HepG2 (cell line): Measurements from ENCODE around the gene STPG4. TPM values are rescaled to one million over a fixed set of nuclear protein-coding genes. Genes with fewer than 3 reads are reported as not detected.

Experiments used
- ARID3A ChIP-seq: IDR thresholded peaks from 2 replicates; pipeline ENCODE4 v1.6.1; 2012; ENCODE audit warnings: low read depth, low read length, improper control_type of control experiment
- BCL6 ChIP-seq: IDR thresholded peaks from 2 replicates; pipeline ENCODE4 v1.6.1; 2016; ENCODE audit warnings: missing genetic modification reagents, missing compliant biosample characterization
- DPF2 ChIP-seq: sonication (generic); formaldehyde crosslinking; IDR thresholded peaks from 2 replicates; pipeline ENCODE4 v1.4.0; 2020; ENCODE audit warnings: mild to moderate bottlenecking, low read depth, missing genetic modification reagents, borderline replicate concordance
- ELF4 ChIP-seq: sonication (generic); formaldehyde crosslinking; IDR thresholded peaks from 2 replicates; pipeline ENCODE4 v1.5.0; 2020; ENCODE audit warnings: missing genetic modification reagents, mild to moderate bottlenecking, moderate library complexity, borderline replicate concordance
- HMG20A ChIP-seq: IDR thresholded peaks from 2 replicates; pipeline ENCODE4 v1.6.1; 2016; ENCODE audit warnings: borderline replicate concordance
- KAT8 ChIP-seq: IDR thresholded peaks from 2 replicates; pipeline ENCODE4 v1.6.1; 2016; ENCODE audit warnings: missing genetic modification reagents, missing compliant biosample characterization
- KMT2A ChIP-seq: sonication (generic); formaldehyde crosslinking; IDR thresholded peaks from 2 replicates; pipeline ENCODE4 v1.4.0; 2020; ENCODE audit warnings: missing genetic modification reagents
- MAFF ChIP-seq: IDR thresholded peaks from 2 replicates; pipeline ENCODE4 v1.6.1; 2011; ENCODE audit warnings: low read depth, low read length, improper control_type of control experiment
- MAX ChIP-seq: IDR thresholded peaks from 2 replicates; pipeline ENCODE4 v1.6.1; 2012; ENCODE audit warnings: inconsistent platforms
- MED1 ChIP-seq: sonication (generic); formaldehyde crosslinking; IDR thresholded peaks from 2 replicates; pipeline ENCODE4 v1.4.0; 2020; ENCODE audit warnings: missing genetic modification reagents
- MEF2D ChIP-seq: sonication (generic); formaldehyde crosslinking; IDR thresholded peaks from 2 replicates; pipeline ENCODE4 v1.5.1; 2020; ENCODE audit warnings: mild to moderate bottlenecking, missing genetic modification reagents
- MTF1 ChIP-seq: sonication (generic); formaldehyde crosslinking; IDR thresholded peaks from 2 replicates; pipeline ENCODE4 v1.5.0; 2020; ENCODE audit warnings: missing genetic modification reagents
- NCOA2 ChIP-seq: sonication (generic); formaldehyde crosslinking; IDR thresholded peaks from 2 replicates; pipeline ENCODE4 v1.8.0; 2022; ENCODE audit warnings: inconsistent platforms
- NCOR1 ChIP-seq: fragments of 200-600 bp; sonication (generic); IDR thresholded peaks from 2 replicates; pipeline ENCODE4 v1.7.0; 2017; ENCODE audit warnings: antibody characterized with exemption, low read length, borderline replicate concordance
- SOX13 ChIP-seq, 3 experiments: fragments of 450-650 bp in 1 of 3; sonication (generic) in 1 of 3; formaldehyde crosslinking in 1 of 3; IDR thresholded peaks in 2 of 3; conservative IDR thresholded peaks in 1 of 3; 2 replicates each; pipeline versions ENCODE4 v1.5.0 to v1.6.1; 2016 to 2020; ENCODE audit warnings: antibody characterized with exemption in 1 of 3, mild to moderate bottlenecking in 1 of 3, missing compliant biosample characterization in 1 of 3, missing genetic modification reagents in 1 of 3, moderate library complexity in 1 of 3
- TAF15 ChIP-seq: fragments of 200-400 bp; formaldehyde crosslinking; IDR thresholded peaks from one replicate; pipeline ENCODE4 v1.6.1; 2018; ENCODE audit warnings: mild to moderate bottlenecking, low read depth, low read length; ENCODE audit not compliant: poor library complexity, severe bottlenecking
- YEATS4 ChIP-seq: sonication (generic); formaldehyde crosslinking; IDR thresholded peaks from 2 replicates; pipeline ENCODE4 v1.4.0; 2020; ENCODE audit warnings: missing genetic modification reagents, borderline replicate concordance
- ZGPAT ChIP-seq: IDR thresholded peaks from 2 replicates; pipeline ENCODE4 v1.6.1; 2016; ENCODE audit warnings: mild to moderate bottlenecking
- ZNF383 ChIP-seq: sonication (generic); formaldehyde crosslinking; IDR thresholded peaks from 2 replicates; pipeline ENCODE4 v1.4.0; 2020; ENCODE audit warnings: missing genetic modification reagents, mild to moderate bottlenecking, borderline replicate concordance
- ZNF614 ChIP-seq: IDR thresholded peaks from 2 replicates; pipeline ENCODE4 v1.6.1; 2018; ENCODE audit warnings: missing biosample characterization, missing genetic modification reagents, inconsistent platforms, borderline replicate concordance
- ZNF646 ChIP-seq: sonication (generic); formaldehyde crosslinking; IDR thresholded peaks from 2 replicates; pipeline ENCODE4 v1.9.0; 2021; ENCODE audit warnings: mild to moderate bottlenecking, missing genetic modification reagents
- polyA plus RNA-seq, 8 experiments: library from polyadenylated mRNA; depleted of rRNA in 3 of 8; stranded (reverse) in 7 of 8; unstranded in 1 of 8; fragments of >200 nt; fragmentation: Illumina TruSeq in 4 of 8; extraction: Trizol in 4 of 8; gene quantifications; 2 replicates each; pipeline versions ENCODE4 v1.2.1 to v1.2.3, GENCODE V29; 2011 to 2016; ENCODE audit warnings: low read depth in 4 of 8, missing spikeins in 1 of 8, mixed read lengths in 1 of 8; ENCODE audit not compliant: insufficient read depth in 1 of 8
- total RNA-seq, 5 experiments: library from RNA; depleted of rRNA; stranded (reverse); fragments of >200 nt; fragmentation: Illumina TruSeq; extraction: Trizol; gene quantifications; 2 replicates each; pipeline ENCODE4 v1.2.3, GENCODE V29; 2016; ENCODE audit warnings: low read depth in 1 of 5

STPG4 gene
- total and polyA plus RNA-seq, 2 of the 13 experiments (the other 11 are each of a cell fraction or from before 2014, with no cell fraction given): 0.11 to 0.15 TPM

GRCh38 chr2:47160211-47160610 lies 5.1 kb upstream of the STPG4 start (continued):
- peak; percentile 85; the same call in 1 of the 2 replicates for TF ChIP-seq ZNF646
- no peak for TF ChIP-seq ZNF614 (CRISPR knock-in tag)
- no peak for TF ChIP-seq ELF4 (CRISPR knock-in tag)
- TF ChIP-seq BCL6 (CRISPR knock-in tag): peak; percentile 64
- no peak for TF ChIP-seq YEATS4 (CRISPR knock-in tag)
- 0 out of 2 replicates have a peak, but pooled peaks have one; percentile 35 for TF ChIP-seq MAX
- TF ChIP-seq HMG20A (CRISPR knock-in tag): peak; percentile 74; the same call in 1 of the 2 replicates
- 0 out of 2 replicates have a peak, but pooled peaks have one; percentile 26 for TF ChIP-seq ARID3A
- TF ChIP-seq NCOA2: peak; percentile 60; the same call in 1 of the 2 replicates
- TF ChIP-seq KMT2A (CRISPR knock-in tag): peak; percentile 26; the same call in 1 of the 2 replicates
- no peak for TF ChIP-seq TAF15
- peak; percentile 70; the same call in 1 of the 2 replicates for TF ChIP-seq NCOR1
- TF ChIP-seq MEF2D (CRISPR knock-in tag): no peak
- 0 out of 2 replicates have a peak, but pooled peaks have one; percentile 20 for TF ChIP-seq MAFF
- TF ChIP-seq SOX13 (IDR thresholded peaks at IDR 0.05): no peak
- TF ChIP-seq SOX13 (CRISPR knock-in tag; conservative IDR thresholded peaks at IDR 0.05 in 1 of 2, IDR thresholded peaks at IDR 0.05 in 1 of 2): peak in 1 of 2 experiments; percentile 77; a peak in 1 of 4 replicates
- TF ChIP-seq ZNF383: no peak
- peak; percentile 47; the same call in 1 of the 2 replicates for TF ChIP-seq KAT8 (CRISPR knock-in tag)
- TF ChIP-seq MTF1 (CRISPR knock-in tag): no peak
- TF ChIP-seq MED1 (CRISPR knock-in tag): peak; percentile 60
- peak; percentile 63; the same call in 1 of the 2 replicates for TF ChIP-seq ZGPAT
- TF ChIP-seq DPF2: peak; percentile 40; the same call in 1 of the 2 replicates
